Measurements from ENCODE around the gene ART1.

- TF ChIP-seq ZNF274 (IDR thresholded peaks at IDR 0.05; ENCODE audit: low read depth, low read length): no peak
- no peak for TF ChIP-seq YY1 (IDR thresholded peaks at IDR 0.05; ENCODE audit: insufficient read depth, insufficient read length)
These were observed 16.0 kb downstream of the ART1 start for GRCh38 chr11:3660960-3661359.

Data from NT2/D1 (cell line).